ENCODE measurements around the gene TLX2. TPM values are rescaled to one million over a fixed set of nuclear protein-coding genes. Genes with fewer than 3 reads are reported as not detected.
A peak's percentile ranks its signal among the peaks of the same experiment; 100 is the strongest.

Gene TLX2
- total RNA-seq, 1 experiment from 2014 or later: 0.68 TPM

GRCh38 chr2:74552914-74553811 is 38.9 kb downstream of the TLX2 start:
- Histone ChIP-seq H3K4me1 (peaks cover 25% of the 10 kb centered on the region), H3K4me3 (ENCODE audit: low read depth, low read length) (no peak overlapping the region), H3K36me3 (ENCODE audit: control insufficient read depth, insufficient read depth, low read length) (no peaks in the 10 kb centered on the region; the same call in 1 of the 2 replicates), H3K27me3 (replicated peaks; ENCODE audit: control insufficient read depth, insufficient read depth, low read length) (no peaks in the 10 kb centered on the region), H3K9me3 (no peaks in the 10 kb centered on the region)
- Mint-ChIP-seq H3K4me3 (ENCODE audit: unreplicated experiment) (peak overlapping the region; percentile 23), H3K27ac (ENCODE audit: unreplicated experiment) (peak overlapping the region; percentile 51), H3K4me1 (ENCODE audit: low read depth, unreplicated experiment) (peaks cover 16% of the 10 kb centered on the region), H3K36me3 (ENCODE audit: insufficient read depth, unreplicated experiment) (peaks cover 8% of the 10 kb centered on the region), H3K27me3 (ENCODE audit: insufficient read depth, unreplicated experiment) (no peaks in the 10 kb centered on the region), H3K9me3 (ENCODE audit: unreplicated experiment) (no peaks in the 10 kb centered on the region)
- ChIA-PET CTCF (interaction anchor here (0.6 kb wide), 1 partner anchor 36 kb away, joined by 3 read pairs; no protein-coding TSS in a partner anchor), POLR2A (no interaction called here)
- no TSS peak for BruUV-seq (replicated peaks)
- intact Hi-C loops (cut with micrococcal nuclease; ENCODE audit: unreplicated experiment): no loop called here
- DNase-seq: no peak
- TF ChIP-seq CTCF (IDR thresholded peaks at IDR 0.05; ENCODE audit: insufficient read depth in 1 of 2, low read depth in 1 of 2, low read length in 1 of 2, severe bottlenecking in 1 of 2, unreplicated experiment in 1 of 2): no peak

- peaks cover 31% of the 10 kb centered on the region for H3K4me1 ChIP-seq
- POLR2A ChIA-PET: no interaction called here
- DNase-seq: peak; percentile 60 to 75
- no peaks in the 10 kb centered on the region for H3K27me3 ChIP-seq (replicated peaks; ENCODE audit: control insufficient read depth, insufficient read depth, low read length)
- peak within 1 kb of the TSS; percentile 51 for H3K27ac Mint-ChIP-seq (ENCODE audit: unreplicated experiment)
- peak within 1 kb of the TSS; percentile 34 for H3K4me3 ChIP-seq (ENCODE audit: low read depth, low read length)
- peaks cover 7% of the 10 kb centered on the region for H3K36me3 Mint-ChIP-seq (ENCODE audit: insufficient read depth, unreplicated experiment)
- no peaks in the 10 kb centered on the region; the same call in 1 of the 2 replicates for H3K36me3 ChIP-seq (ENCODE audit: control insufficient read depth, insufficient read depth, low read length)
- H3K4me1 Mint-ChIP-seq (ENCODE audit: low read depth, unreplicated experiment): peaks cover 23% of the 10 kb centered on the region
- no peaks in the 10 kb centered on the region for H3K9me3 Mint-ChIP-seq (ENCODE audit: unreplicated experiment)
- intact Hi-C loops (cut with micrococcal nuclease; ENCODE audit: unreplicated experiment): no loop called here
- H3K9me3 ChIP-seq: no peaks in the 10 kb centered on the region
- CTCF ChIA-PET: interaction anchor here (0.5 to 0.6 kb wide), 2 partner anchors 35 to 103 kb away, joined by 3 to 5 read pairs; no protein-coding TSS in a partner anchor
- no peaks in the 10 kb centered on the region for H3K27me3 Mint-ChIP-seq (ENCODE audit: insufficient read depth, unreplicated experiment)
- no TSS peak for BruUV-seq (replicated peaks)
- H3K4me3 Mint-ChIP-seq (ENCODE audit: unreplicated experiment): peak within 1 kb of the TSS; percentile 23
- TF ChIP-seq CTCF (IDR thresholded peaks at IDR 0.05; ENCODE audit: insufficient read depth in 1 of 2, low read depth in 1 of 2, low read length in 1 of 2, severe bottlenecking in 1 of 2, unreplicated experiment in 1 of 2): no peak
Observed at GRCh38 chr2:74553892-74554819, 39.9 kb downstream of the TLX2 start, which contains the start of the genes DOK1 and LOXL3. DOK1 (plus strand) TSS chr2:74554720; CDS start chr2:74554755, 35 bp downstream. LOXL3 (minus strand) TSS chr2:74553942; CDS start chr2:74552634, 1,308 bp downstream.

All from Caco-2 (cell line).